RWPE2 (cell line): ENCODE results near the gene DAW1.

ENCODE experiments used
- ATAC-seq: fragments of 200-7000 bp; cut with Tn5 transposase; 3 replicates; pipeline ENCODE4 v1.9.1; 2021; ENCODE audit warnings: low read depth
- DNase-seq: peaks from one replicate; pipeline ENCODE4 v3.0.0-alpha.2; 2020; ENCODE audit warnings: low spot score
- H3K27ac ChIP-seq: fragments of 450-650 bp; 2 replicates; pipeline ENCODE4 v1.5.1; 2017; ENCODE audit warnings: mild to moderate bottlenecking; ENCODE audit not compliant: poor library complexity, severe bottlenecking
- H3K27me3 ChIP-seq: fragments of 250-450 bp; sonication (Bioruptor Pico); 2 replicates; pipeline ENCODE4 v1.5.1; 2021; ENCODE audit warnings: mild to moderate bottlenecking, moderate library complexity; ENCODE audit not compliant: insufficient read depth, poor library complexity, severe bottlenecking
- H3K36me3 ChIP-seq: fragments of 250-450 bp; sonication (Bioruptor Pico); 2 replicates; pipeline ENCODE4 v1.5.1; 2020; ENCODE audit warnings: low read depth, mild to moderate bottlenecking, moderate library complexity
- H3K4me1 ChIP-seq: fragments of 250-450 bp; sonication (Bioruptor Pico); 2 replicates; pipeline ENCODE4 v1.5.1; 2021; ENCODE audit warnings: mild to moderate bottlenecking, moderate library complexity; ENCODE audit not compliant: insufficient read depth, poor library complexity, severe bottlenecking
- H3K4me3 ChIP-seq: fragments of 250-450 bp; sonication (Bioruptor Pico); 2 replicates; pipeline ENCODE4 v1.5.1; 2021; ENCODE audit warnings: mild to moderate bottlenecking, moderate library complexity; ENCODE audit not compliant: severe bottlenecking
- H3K9me3 ChIP-seq: fragments of 250-450 bp; sonication (Bioruptor Pico); 2 replicates; pipeline ENCODE4 v1.5.1; 2021; ENCODE audit warnings: mild to moderate bottlenecking, moderate library complexity; ENCODE audit not compliant: severe bottlenecking
- CTCF ChIP-seq: fragments of 450-650 bp; IDR thresholded peaks from one replicate; pipeline ENCODE4 v1.5.1; 2017; ENCODE audit warnings: mild to moderate bottlenecking, moderate library complexity; ENCODE audit not compliant: poor library complexity, severe bottlenecking

DAW1 gene

GRCh38 chr2:227884511-227884947, 13.1 kb downstream of the DAW1 start:
- no peaks in the 10 kb centered on the region for H3K27me3 ChIP-seq
- H3K9me3 ChIP-seq: no peaks in the 10 kb centered on the region
- H3K4me3 ChIP-seq: no peak overlapping the region
- H3K27ac ChIP-seq: no peak overlapping the region
- DNase-seq (no peak), ATAC-seq (0 out of 3 replicates have a peak, but pooled peaks have one; percentile 29)
- no peaks in the 10 kb centered on the region; the same call in 1 of the 2 replicates for H3K36me3 ChIP-seq
- H3K4me1 ChIP-seq: peaks cover 23% of the 10 kb centered on the region
- peak; percentile 59 for TF ChIP-seq CTCF

DNA sequence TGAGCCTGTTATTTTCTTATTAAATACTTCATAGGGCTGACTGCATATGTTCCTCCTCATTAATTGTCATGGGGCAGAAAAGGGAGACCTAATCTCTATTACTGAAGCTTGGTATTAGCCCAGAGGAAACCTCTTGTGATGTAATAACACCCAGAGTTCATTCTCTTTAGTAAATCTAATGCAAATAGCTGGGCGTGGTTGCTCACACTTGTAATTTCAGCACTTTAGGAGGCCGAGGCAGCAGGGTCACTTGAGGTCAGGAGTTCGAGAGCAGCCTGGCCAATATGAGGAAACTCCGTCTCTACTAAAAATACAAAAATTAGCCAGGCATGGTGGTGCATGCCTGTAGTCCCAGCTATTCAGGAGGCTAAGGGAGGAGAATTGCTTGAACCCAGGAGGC, 14.7 kb downstream of the DAW1 start:
- Histone ChIP-seq H3K9me3 (no peaks in the 10 kb centered on the region), H3K27me3 (no peaks in the 10 kb centered on the region), H3K36me3 (no peaks in the 10 kb centered on the region; the same call in 1 of the 2 replicates), H3K4me3 (no peak overlapping the region), H3K27ac (no peak overlapping the region), H3K4me1 (peaks cover 18% of the 10 kb centered on the region)
- TF ChIP-seq CTCF: no peak
- no peak for DNase-seq
- no peak for ATAC-seq

GRCh38 chr2:227888289-227888688, 16.9 kb downstream of the DAW1 start:
- Histone ChIP-seq H3K27ac (no peak overlapping the region), H3K27me3 (no peaks in the 10 kb centered on the region), H3K36me3 (no peaks in the 10 kb centered on the region; the same call in 1 of the 2 replicates), H3K4me3 (no peak overlapping the region), H3K9me3 (no peaks in the 10 kb centered on the region), H3K4me1 (peaks cover 12% of the 10 kb centered on the region)
- no peak for DNase-seq
- no peak for ATAC-seq
- TF ChIP-seq CTCF: no peak

GRCh38 chr2:227889336-227889735, 17.9 kb downstream of the DAW1 start:
- ATAC-seq (peak; percentile 55; the same call in 2 of the 3 replicates), DNase-seq (no peak)
- Histone ChIP-seq H3K4me1 (peaks cover 12% of the 10 kb centered on the region), H3K27me3 (no peaks in the 10 kb centered on the region), H3K4me3 (no peak overlapping the region), H3K36me3 (no peaks in the 10 kb centered on the region), H3K27ac (peak overlapping the region; percentile 20), H3K9me3 (no peaks in the 10 kb centered on the region)
- TF ChIP-seq CTCF: no peak

DNA sequence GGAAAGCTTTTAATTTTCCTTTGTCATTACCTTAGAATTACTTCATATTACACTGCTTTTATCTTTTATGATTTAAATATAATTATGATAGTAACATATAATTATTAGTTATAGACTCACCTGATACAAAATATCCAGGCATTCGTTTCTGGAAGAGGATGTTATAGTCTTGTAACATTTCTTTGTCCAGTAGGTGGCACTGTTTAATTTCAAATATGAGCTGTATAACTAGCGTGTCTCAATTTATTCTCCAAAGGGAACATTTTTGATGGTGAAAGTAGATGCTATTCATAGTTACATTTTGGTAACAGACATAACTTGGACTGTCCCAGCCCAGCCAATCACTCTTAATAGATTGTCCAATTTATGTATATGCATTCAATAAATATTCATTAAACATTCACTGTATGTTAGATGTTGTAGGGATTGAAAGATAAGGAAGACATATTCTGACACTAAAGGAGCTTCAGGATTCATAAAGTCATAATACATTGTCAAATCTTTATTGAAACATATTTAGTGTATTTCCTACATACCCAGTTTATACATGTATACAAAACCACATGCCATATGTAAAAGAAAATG, 19.2 kb downstream of the DAW1 start:
- peak; percentile 83 for TF ChIP-seq CTCF
- peak; percentile 80 for ATAC-seq

More for the DNA sequence above, 19.2 kb downstream of the DAW1 start:
- H3K27me3 ChIP-seq: no peaks in the 10 kb centered on the region
- no peak overlapping the region for H3K27ac ChIP-seq
- no peak for DNase-seq
- H3K4me3 ChIP-seq: no peak overlapping the region
- peaks cover 12% of the 10 kb centered on the region for H3K4me1 ChIP-seq
- no peaks in the 10 kb centered on the region for H3K36me3 ChIP-seq
- H3K9me3 ChIP-seq: no peaks in the 10 kb centered on the region
